Measurements from ENCODE around the gene FMNL2.

The FMNL2 gene

GRCh38 chr2:152376385-152376784 is 41.4 kb downstream of the FMNL2 start:
- no peak for DNase-seq

- no peak for DNase-seq
Observed at GRCh38 chr2:152376968-152377367, 42.0 kb downstream of the FMNL2 start.

GRCh38 chr2:152379089-152379488 is 44.1 kb downstream of the FMNL2 start:
- no peak for DNase-seq

- no peak for DNase-seq
Observed at GRCh38 chr2:152380261-152381055, 45.5 kb downstream of the FMNL2 start.

GRCh38 chr2:152383702-152384101 is 48.7 kb downstream of the FMNL2 start:
- no peak for DNase-seq

- no peak for DNase-seq
Observed at GRCh38 chr2:152384992-152385391, 50.0 kb downstream of the FMNL2 start.

GRCh38 chr2:152385650-152386049 is 50.7 kb downstream of the FMNL2 start:
- DNase-seq, result no peak

- DNase-seq, result no peak
Observed at GRCh38 chr2:152386266-152386665, 51.3 kb downstream of the FMNL2 start.

- no peak for DNase-seq
Observed at GRCh38 chr2:152387041-152387440, 52.1 kb downstream of the FMNL2 start.

GRCh38 chr2:152388269-152388668 is 53.3 kb downstream of the FMNL2 start:
- DNase-seq, result peak; percentile 62 to 80

- no peak for DNase-seq
Observed at GRCh38 chr2:152389483-152389882, 54.5 kb downstream of the FMNL2 start.

GRCh38 chr2:152390837-152391236 is 55.9 kb downstream of the FMNL2 start:
- no peak for DNase-seq

- no peak for DNase-seq
Observed at GRCh38 chr2:152391318-152391717, 56.3 kb downstream of the FMNL2 start.

- DNase-seq, result no peak
Observed at GRCh38 chr2:152393377-152393776, 58.4 kb downstream of the FMNL2 start.

GRCh38 chr2:152394326-152394725 is 59.4 kb downstream of the FMNL2 start:
- no peak for DNase-seq

- no peak for DNase-seq
Observed at GRCh38 chr2:152395103-152395502, 60.1 kb downstream of the FMNL2 start.

- no peak for DNase-seq
Observed at GRCh38 chr2:152395572-152395971, 60.6 kb downstream of the FMNL2 start.

- no peak for DNase-seq
Observed at GRCh38 chr2:152396051-152396511, 61.1 kb downstream of the FMNL2 start.

- DNase-seq, result no peak
Observed at GRCh38 chr2:152396763-152397162, 61.8 kb downstream of the FMNL2 start.

GRCh38 chr2:152399003-152399402 is 64.0 kb downstream of the FMNL2 start:
- no peak for DNase-seq

GRCh38 chr2:152400607-152401214 is 65.7 kb downstream of the FMNL2 start:
- DNase-seq, result no peak

GRCh38 chr2:152402780-152403759 is 68.1 kb downstream of the FMNL2 start:
- DNase-seq, result no peak

Measured in inflammatory macrophage treated with lipopolysaccharide for 1 hour (primary cell).